ENCODE data around the gene PTTG2. TPM values are rescaled to one million over a fixed set of nuclear protein-coding genes. Genes with fewer than 3 reads are reported as not detected.

PTTG2 gene
- total and polyA plus RNA-seq, 2 of the 13 experiments (the other 11 are each of a cell fraction or from before 2014, with no cell fraction given) = not detected

GRCh38 chr4:37928426-37929416 lies 31.5 kb upstream of the PTTG2 start:
- 52% methylated on average over 12 of the region's 12 CpGs for WGBS (ENCODE audit: low lambda C conversion rate)
- ATAC-seq (no peak), DNase-seq (ENCODE audit: low spot score) (no peak), FAIRE-seq (no peak)
- no peaks in the 10 kb centered on the region for H3K36me3 ChIP-seq (replicated peaks in 1 of 2; ENCODE audit: control insufficient read depth in 1 of 2, insufficient read depth in 2 of 2, low read length in 2 of 2)
- no peak overlapping the region for H2AFZ ChIP-seq (ENCODE audit: low read length)
- no peak overlapping the region for H3K27ac ChIP-seq (ENCODE audit: extremely low read length, insufficient read depth, low read length)
- intact Hi-C loops (cut with micrococcal nuclease; ENCODE audit: unreplicated experiment) = no loop called here
- no peaks in the 10 kb centered on the region for H3K4me1 ChIP-seq (ENCODE audit: insufficient read depth, low read length)
- H3K9me3 ChIP-seq (ENCODE audit: low read length) = no peaks in the 10 kb centered on the region
- H3K4me3 ChIP-seq (replicated peaks in 1 of 3; ENCODE audit: insufficient read depth in 1 of 3, low read depth in 2 of 3, low read length in 3 of 3) = no peak overlapping the region
- no peaks in the 10 kb centered on the region for H4K20me1 ChIP-seq (ENCODE audit: insufficient read depth, low read length)
- H3K9ac ChIP-seq (ENCODE audit: insufficient read depth, low read depth, low read length) = no peak overlapping the region
- TF ChIP-seq ZSCAN5A (CRISPR knock-in tag; IDR thresholded peaks at IDR 0.05; ENCODE audit: borderline replicate concordance) (no peak), ETV6 (CRISPR knock-in tag; conservative IDR thresholded peaks at IDR 0.05) (no peak), ZNF235 (CRISPR knock-in tag; IDR thresholded peaks at IDR 0.05; ENCODE audit: borderline replicate concordance) (no peak), HNF4G (IDR thresholded peaks at IDR 0.05; ENCODE audit: borderline replicate concordance, low read depth, low read length) (no peak), HNF4G (CRISPR knock-in tag; IDR thresholded peaks at IDR 0.05; ENCODE audit: borderline replicate concordance, low read depth) (no peak), ZNF746 (CRISPR knock-in tag; IDR thresholded peaks at IDR 0.05) (no peak), ZNF776 (CRISPR knock-in tag; IDR thresholded peaks at IDR 0.05) (no peak), ZNF713 (CRISPR knock-in tag; IDR thresholded peaks at IDR 0.05) (no peak), ZNF225 (CRISPR knock-in tag; IDR thresholded peaks at IDR 0.05) (no peak), ZNF275 (CRISPR knock-in tag; IDR thresholded peaks at IDR 0.05; ENCODE audit: borderline replicate concordance) (no peak)
- H3K79me2 ChIP-seq (ENCODE audit: insufficient read depth, low read length) = no peaks in the 10 kb centered on the region
- in situ Hi-C loops (cut with HindIII; ENCODE audit: extremely low pct_ligation_motif_present, low pct_unique_long_range_greater_than_20kb) = no loop called here
- ChIA-PET CTCF (ENCODE audit: low intra/inter-chr PET ratio, low total read pairs) (no interaction called here), POLR2A (no interaction called here)
- peaks cover 0 to 12% of the 10 kb centered on the region in 2 experiments; a peak in 2 of 5 replicates for H3K27me3 ChIP-seq (ENCODE audit: control insufficient read depth in 1 of 2, insufficient read depth in 2 of 2, low read length in 2 of 2)
- no TSS peak for BruUV-seq (replicated peaks)
- H3K4me2 ChIP-seq (ENCODE audit: low read depth, low read length) = no peak overlapping the region

All from HepG2 (cell line).